ENCODE results near the gene ZNF519. TPM values are rescaled to one million over a fixed set of nuclear protein-coding genes. Genes with fewer than 3 reads are reported as not detected.

The ZNF519 gene
- total and polyA plus RNA-seq, 2 donors from 2014 or later, result 1.0 to 6.6 TPM

GRCh38 chr18:14074187-14074586, 58.0 kb downstream of the ZNF519 start:
- no peak overlapping the region for H3K9ac ChIP-seq (ENCODE audit: low read length in 3 of 3)
- no peak for FAIRE-seq
- TF ChIP-seq, protein P1, sequence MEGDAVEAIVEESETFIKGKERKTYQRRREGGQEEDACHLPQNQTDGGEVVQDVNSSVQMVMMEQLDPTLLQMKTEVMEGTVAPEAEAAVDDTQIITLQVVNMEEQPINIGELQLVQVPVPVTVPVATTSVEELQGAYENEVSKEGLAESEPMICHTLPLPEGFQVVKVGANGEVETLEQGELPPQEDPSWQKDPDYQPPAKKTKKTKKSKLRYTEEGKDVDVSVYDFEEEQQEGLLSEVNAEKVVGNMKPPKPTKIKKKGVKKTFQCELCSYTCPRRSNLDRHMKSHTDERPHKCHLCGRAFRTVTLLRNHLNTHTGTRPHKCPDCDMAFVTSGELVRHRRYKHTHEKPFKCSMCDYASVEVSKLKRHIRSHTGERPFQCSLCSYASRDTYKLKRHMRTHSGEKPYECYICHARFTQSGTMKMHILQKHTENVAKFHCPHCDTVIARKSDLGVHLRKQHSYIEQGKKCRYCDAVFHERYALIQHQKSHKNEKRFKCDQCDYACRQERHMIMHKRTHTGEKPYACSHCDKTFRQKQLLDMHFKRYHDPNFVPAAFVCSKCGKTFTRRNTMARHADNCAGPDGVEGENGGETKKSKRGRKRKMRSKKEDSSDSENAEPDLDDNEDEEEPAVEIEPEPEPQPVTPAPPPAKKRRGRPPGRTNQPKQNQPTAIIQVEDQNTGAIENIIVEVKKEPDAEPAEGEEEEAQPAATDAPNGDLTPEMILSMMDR (IDR thresholded peaks at IDR 0.05; ENCODE audit: borderline replicate concordance, extremely low read depth, insufficient read depth), result no peak

DNA sequence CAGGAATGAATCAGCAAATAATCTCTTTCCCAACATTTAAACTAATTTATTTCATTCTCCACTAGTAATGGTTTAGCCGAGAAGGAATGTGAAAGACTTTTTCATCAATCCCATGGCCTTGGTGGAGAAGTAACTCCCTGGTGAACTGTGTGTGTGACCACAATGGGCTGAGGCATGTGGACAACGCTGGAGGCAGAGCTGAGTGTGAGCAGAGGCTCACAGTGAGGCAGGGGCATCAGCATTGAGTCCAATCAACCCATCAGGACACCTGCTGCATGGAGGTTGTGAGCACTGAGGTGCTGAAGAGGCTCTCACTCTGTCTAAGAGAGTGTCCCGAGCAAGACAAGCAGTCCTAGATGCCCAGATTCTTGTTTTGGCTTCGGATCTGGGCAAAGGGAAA, 78.6 kb downstream of the ZNF519 start:
- H3K9ac ChIP-seq (ENCODE audit: low read length in 3 of 3), result no peak overlapping the region
- peaks cover 2 to 11% (median 5%) of the 10 kb centered on the region in 3 donors for H3K9me3 ChIP-seq (ENCODE audit: control insufficient read depth in 2 of 3, insufficient read depth in 1 of 3, low read length in 3 of 3)
- no peaks in the 10 kb centered on the region for H3K27me3 ChIP-seq (ENCODE audit: control insufficient read depth, insufficient read depth, low read length)
- FAIRE-seq, result no peak
- no peak for DNase-seq
- no peak overlapping the region for H3K27ac ChIP-seq (ENCODE audit: low read depth in 2 of 2, low read length in 2 of 2)
- no peaks in the 10 kb centered on the region for H3K4me1 ChIP-seq (ENCODE audit: control insufficient read depth in 2 of 3, insufficient read depth in 2 of 3, low read depth in 1 of 3, low read length in 3 of 3)
- TF ChIP-seq, protein P1 (IDR thresholded peaks at IDR 0.05; ENCODE audit: borderline replicate concordance, extremely low read depth, insufficient read depth), result no peak
- intact Hi-C loops (cut with DNase I), result no loop called here
- no peak overlapping the region for H3K4me3 ChIP-seq (ENCODE audit: low read length in 3 of 3)
- H3K36me3 ChIP-seq (ENCODE audit: control insufficient read depth in 2 of 3, insufficient read depth in 3 of 3, low read length in 3 of 3), result no peaks in the 10 kb centered on the region

More at GRCh38 chr18:14074187-14074586, 58.0 kb downstream of the ZNF519 start:
- Histone ChIP-seq H3K36me3 (ENCODE audit: control insufficient read depth in 2 of 3, insufficient read depth in 3 of 3, low read length in 3 of 3) (no peaks in the 10 kb centered on the region), H3K27ac (ENCODE audit: low read depth in 2 of 2, low read length in 2 of 2) (no peak overlapping the region), H3K9me3 (ENCODE audit: control insufficient read depth in 2 of 3, insufficient read depth in 1 of 3, low read length in 3 of 3) (no peaks in the 10 kb centered on the region), H3K27me3 (ENCODE audit: control insufficient read depth, insufficient read depth, low read length) (no peaks in the 10 kb centered on the region), H3K4me3 (ENCODE audit: low read length in 3 of 3) (no peak overlapping the region), H3K4me1 (ENCODE audit: control insufficient read depth in 2 of 3, insufficient read depth in 2 of 3, low read depth in 1 of 3, low read length in 3 of 3) (no peaks in the 10 kb centered on the region)
- intact Hi-C loops (cut with DNase I), result no loop called here
- DNase-seq, result no peak

Other genes starting within 250 kb of the ZNF519 start
- not detected for gene MC2R, start 216.9 kb downstream of the ZNF519 start, total RNA-seq
- gene MC2R, start 216.9 kb downstream of the ZNF519 start, polyA plus RNA-seq (ENCODE audit: insufficient read depth, low read depth, low replicate concordance), result not detected

All from kidney (tissue), 14 donors.